Fibroblast of lung (primary cell): ENCODE data around the gene VAV2.

Source experiments
- CTCF ChIP-seq, 2 donors: IDR thresholded peaks in 1 of 2; conservative IDR thresholded peaks in 1 of 2; 1 replicate in 1 of 2; 2 replicates in 1 of 2; pipeline ENCODE4 v1.5.1; 2011 to 2012; ENCODE audit warnings: low read length in 2 of 2, control low read depth in 1 of 2, inconsistent platforms in 1 of 2, low read depth in 1 of 2, mild to moderate bottlenecking in 1 of 2
- EZH2 ChIP-seq: IDR thresholded peaks from 2 replicates; pipeline ENCODE4 v1.5.1; 2012; ENCODE audit warnings: low read length, control low read depth, mild to moderate bottlenecking; ENCODE audit errors: missing control alignments

DNA sequence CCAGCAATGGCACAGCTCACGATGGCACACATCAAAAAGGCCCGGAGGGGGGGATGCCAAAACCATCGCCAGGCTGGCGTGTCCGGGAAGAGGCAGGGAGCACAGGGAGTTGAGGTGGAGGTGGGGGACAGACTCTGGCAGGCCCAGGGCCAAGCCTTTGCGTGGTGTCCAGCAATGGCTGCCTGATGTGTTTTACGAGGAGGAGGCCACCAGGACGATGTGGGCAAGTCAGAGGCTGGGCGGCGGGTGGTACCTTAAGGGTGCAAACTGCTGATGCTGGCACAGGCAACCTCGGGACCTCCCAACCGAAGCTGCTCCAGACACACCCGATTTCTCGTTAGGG, 4.7 kb downstream of the VAV2 start:
- TF ChIP-seq EZH2 (no peak), CTCF (conservative IDR thresholded peaks at IDR 0.05 in 1 of 2, IDR thresholded peaks at IDR 0.05 in 1 of 2; ENCODE audit: low read depth in 1 of 2, low read length in 2 of 2) (no peak)
